Natural killer cell (primary cell): Measurements from ENCODE around the gene TMEM138. TPM values are rescaled to one million over a fixed set of nuclear protein-coding genes. Genes with fewer than 3 reads are reported as not detected.
"Not testable (repeated sequence)": the region's sequence is repeated elsewhere in the genome, so short reads cannot be mapped to it uniquely, and the experiment has no call there.

Experiments
- ATAC-seq, 3 donors: fragments of 150-1000 bp in 2 of 3; fragments of 200-7000 bp in 1 of 3; cut with Tn5 transposase; 1 replicate in 1 of 3; 2 replicates in 2 of 3; pipeline ENCODE4 v1.10.0; 2021; ENCODE audit warnings: mild to moderate bottlenecking in 2 of 3, moderate library complexity in 2 of 3
- DNase-seq, 2 donors: peaks; one replicate each; pipeline versions ENCODE4 v3.0.0 to v3.0.0-alpha.2; 2013 to 2021; ENCODE audit warnings: mixed read lengths in 1 of 2
- H3K27ac ChIP-seq: one replicate; pipeline ENCODE4 v1.5.1; 2013; ENCODE audit warnings: mild to moderate bottlenecking, low read length
- H3K27me3 ChIP-seq: one replicate; pipeline ENCODE4 v1.6.1; 2013; ENCODE audit warnings: low read length; ENCODE audit not compliant: control insufficient read depth, insufficient read depth
- H3K36me3 ChIP-seq: one replicate; pipeline ENCODE4 v1.6.1; 2013; ENCODE audit warnings: low read length; ENCODE audit not compliant: control insufficient read depth, insufficient read depth
- H3K4me1 ChIP-seq: one replicate; pipeline ENCODE4 v1.6.1; 2013; ENCODE audit warnings: low read length; ENCODE audit not compliant: control insufficient read depth, insufficient read depth
- H3K4me3 ChIP-seq: one replicate; pipeline ENCODE4 v1.5.1; 2013; ENCODE audit warnings: low read length
- H3K9me3 ChIP-seq: one replicate; pipeline ENCODE4 v1.6.1; 2013; ENCODE audit warnings: low read length; ENCODE audit not compliant: control insufficient read depth, insufficient read depth
- H3K27ac Mint-ChIP-seq, 2 donors: one replicate each; pipeline ENCODE4 v1.8.0; 2022; ENCODE audit warnings: mild to moderate bottlenecking in 2 of 2, mixed read lengths in 2 of 2, moderate library complexity in 1 of 2
- H3K27me3 Mint-ChIP-seq, 2 donors: one replicate each; pipeline ENCODE4 v1.8.0; 2022; ENCODE audit warnings: low read depth in 2 of 2, mixed read lengths in 2 of 2
- H3K36me3 Mint-ChIP-seq: one replicate; pipeline ENCODE4 v1.8.0; 2022; ENCODE audit warnings: mixed read lengths
- H3K4me1 Mint-ChIP-seq, 2 donors: one replicate each; pipeline ENCODE4 v1.8.0; 2022; ENCODE audit warnings: mixed read lengths in 2 of 2
- H3K4me3 Mint-ChIP-seq: one replicate; pipeline ENCODE4 v1.8.0; 2022; ENCODE audit warnings: mild to moderate bottlenecking, moderate library complexity, mixed read lengths
- H3K9me3 Mint-ChIP-seq, 2 donors: one replicate each; pipeline ENCODE4 v1.8.0; 2022; ENCODE audit warnings: mixed read lengths in 2 of 2
- WGBS: methylation state at CpG from one replicate; pipeline ENCODE4 v1.1.7; 2013; ENCODE audit warnings: missing lambda C conversion rate; ENCODE audit not compliant: insufficient coverage; 5-methylcytosine and 5-hydroxymethylcytosine counted together
- intact Hi-C: fragments of 100-400 bp; cut with micrococcal nuclease; formaldehyde crosslinking; loops from one replicate; pipeline ENCODE4 v1.14.2; 2022
- total RNA-seq, 4 donors: library from RNA; stranded (reverse); fragments of 120-200 nt in 1 of 4; gene quantifications; one replicate each; pipeline versions ENCODE4 v1.2.3 to v1.2.4, GENCODE V29; 2013 to 2022
- TF ChIP-seq, protein P1 (sequence below): fragments of 200-600 bp; IDR thresholded peaks from one replicate; pipeline ENCODE4 v1.8.0; 2022; ENCODE audit warnings: antibody characterized with exemption

TMEM138 gene
- total RNA-seq, 3 donors from 2014 or later (not counting 1 experiment from before 2014, with no cell fraction given), result 63.8 to 75.9 (median 66.5) TPM

DNA sequence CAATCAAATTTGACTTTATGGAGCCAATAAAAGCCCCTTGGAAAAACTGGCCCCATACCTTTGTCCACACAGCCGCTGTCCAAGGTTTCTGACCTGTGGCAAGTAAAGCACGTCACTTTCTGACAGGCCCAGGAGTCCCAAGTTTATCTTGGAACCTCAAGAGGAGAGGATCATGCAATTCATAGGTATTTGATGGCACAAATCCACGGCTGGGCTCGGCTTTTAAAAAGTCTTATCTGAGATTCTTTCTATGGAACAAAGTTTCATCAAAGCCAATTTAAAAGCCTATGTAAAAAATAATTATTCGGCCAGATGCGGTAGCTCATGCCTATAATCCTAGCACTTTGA is 13.6 kb downstream of the TMEM138 start:
- Histone ChIP-seq H3K27me3 (no peaks in the 10 kb centered on the region), H3K4me1 (no peaks in the 10 kb centered on the region), H3K4me3 (no peak overlapping the region), H3K9me3 (no peaks in the 10 kb centered on the region), H3K36me3 (peaks cover 4% of the 10 kb centered on the region), H3K27ac (no peak overlapping the region)
- TF ChIP-seq, protein P1, sequence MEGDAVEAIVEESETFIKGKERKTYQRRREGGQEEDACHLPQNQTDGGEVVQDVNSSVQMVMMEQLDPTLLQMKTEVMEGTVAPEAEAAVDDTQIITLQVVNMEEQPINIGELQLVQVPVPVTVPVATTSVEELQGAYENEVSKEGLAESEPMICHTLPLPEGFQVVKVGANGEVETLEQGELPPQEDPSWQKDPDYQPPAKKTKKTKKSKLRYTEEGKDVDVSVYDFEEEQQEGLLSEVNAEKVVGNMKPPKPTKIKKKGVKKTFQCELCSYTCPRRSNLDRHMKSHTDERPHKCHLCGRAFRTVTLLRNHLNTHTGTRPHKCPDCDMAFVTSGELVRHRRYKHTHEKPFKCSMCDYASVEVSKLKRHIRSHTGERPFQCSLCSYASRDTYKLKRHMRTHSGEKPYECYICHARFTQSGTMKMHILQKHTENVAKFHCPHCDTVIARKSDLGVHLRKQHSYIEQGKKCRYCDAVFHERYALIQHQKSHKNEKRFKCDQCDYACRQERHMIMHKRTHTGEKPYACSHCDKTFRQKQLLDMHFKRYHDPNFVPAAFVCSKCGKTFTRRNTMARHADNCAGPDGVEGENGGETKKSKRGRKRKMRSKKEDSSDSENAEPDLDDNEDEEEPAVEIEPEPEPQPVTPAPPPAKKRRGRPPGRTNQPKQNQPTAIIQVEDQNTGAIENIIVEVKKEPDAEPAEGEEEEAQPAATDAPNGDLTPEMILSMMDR, result no peak
- Mint-ChIP-seq H3K4me3 (no peak overlapping the region), H3K9me3 (no peaks in the 10 kb centered on the region), H3K27ac (no peak overlapping the region), H3K4me1 (no peaks in the 10 kb centered on the region), H3K27me3 (no peaks in the 10 kb centered on the region), H3K36me3 (no peaks in the 10 kb centered on the region)
- 100% methylated on average over 6 of the region's 6 CpGs for WGBS
- no peak for ATAC-seq
- intact Hi-C loops, result no loop called here
- no peak for DNase-seq

DNA sequence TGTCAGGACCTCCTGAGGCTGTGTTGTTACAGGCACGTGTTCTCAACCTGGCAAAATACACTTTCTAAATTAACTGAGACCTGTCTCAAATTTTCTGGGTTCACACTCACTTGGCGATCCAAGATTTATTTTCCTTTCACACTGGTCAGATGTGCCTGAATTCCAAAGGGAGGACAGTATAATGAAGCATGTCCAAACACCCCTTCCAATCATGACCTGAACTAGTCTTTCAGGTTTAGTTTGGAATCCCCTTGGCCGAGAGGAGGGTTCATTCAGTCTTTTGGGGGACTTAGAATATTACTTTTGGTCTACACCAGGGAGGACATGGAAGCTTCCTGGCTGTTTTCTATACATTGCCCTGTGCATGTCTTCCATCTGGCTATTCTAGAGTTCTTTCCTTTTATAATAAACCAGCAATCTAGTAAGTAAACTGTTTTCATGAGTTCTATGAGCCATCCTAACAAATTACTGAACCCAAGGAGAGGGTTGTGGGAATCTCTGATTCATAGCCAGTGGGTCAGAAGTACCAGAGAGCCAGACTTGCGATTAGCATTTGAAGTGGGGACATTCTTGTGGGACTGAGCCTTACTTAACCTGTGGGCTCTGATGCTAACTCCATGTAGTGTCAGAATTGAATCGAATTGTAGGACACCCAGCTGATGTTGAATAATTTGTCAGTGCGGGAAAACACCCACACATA is 15.4 kb downstream of the TMEM138 start:
- no peaks in the 10 kb centered on the region for H3K36me3 Mint-ChIP-seq
- TF ChIP-seq, protein P1, result no peak
- H3K9me3 Mint-ChIP-seq, result no peaks in the 10 kb centered on the region
- Histone ChIP-seq H3K4me3 (no peak overlapping the region), H3K36me3 (peaks cover 4% of the 10 kb centered on the region), H3K27me3 (no peaks in the 10 kb centered on the region), H3K27ac (no peak overlapping the region), H3K4me1 (no peaks in the 10 kb centered on the region), H3K9me3 (no peaks in the 10 kb centered on the region)
- no peak overlapping the region for H3K27ac Mint-ChIP-seq
- H3K27me3 Mint-ChIP-seq, result no peaks in the 10 kb centered on the region
- H3K4me3 Mint-ChIP-seq, result no peak overlapping the region
- DNase-seq (no peak), ATAC-seq (no peak)
- WGBS, result 97% methylated on average over 4 of the region's 6 CpGs
- intact Hi-C loops, result no loop called here
- H3K4me1 Mint-ChIP-seq, result no peaks in the 10 kb centered on the region

DNA sequence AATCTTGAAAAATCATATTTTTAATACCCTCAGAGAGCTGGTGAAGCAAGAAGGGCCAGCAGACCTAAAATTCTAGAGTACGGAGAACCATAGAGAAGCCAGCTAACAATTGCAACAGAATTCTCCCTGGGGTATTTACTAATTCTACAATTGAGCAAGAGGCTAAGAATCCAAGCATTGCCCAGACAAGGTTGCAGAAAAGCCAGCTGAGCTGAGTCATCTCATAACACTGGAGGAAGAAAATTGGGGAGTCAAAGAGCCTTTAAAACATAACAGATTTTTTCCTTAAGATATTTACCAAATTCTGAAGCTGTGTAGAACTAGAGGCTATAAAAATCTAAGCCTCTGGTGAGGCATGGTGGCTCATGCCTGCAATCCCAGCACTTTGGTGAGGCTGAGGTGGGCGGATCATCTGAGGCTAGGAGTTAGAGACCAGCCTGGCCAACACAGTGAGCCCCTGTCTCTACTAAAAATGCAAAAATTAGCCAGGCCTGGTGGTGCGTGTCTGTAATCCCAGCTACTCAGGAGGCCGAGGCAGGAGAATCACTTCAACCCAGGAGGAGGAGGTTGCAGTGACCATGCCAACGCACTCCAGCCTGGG is 16.6 kb downstream of the TMEM138 start:
- ATAC-seq (no peak), DNase-seq (no peak)
- Histone ChIP-seq H3K4me3 (no peak overlapping the region), H3K36me3 (peaks cover 4% of the 10 kb centered on the region), H3K4me1 (no peaks in the 10 kb centered on the region), H3K9me3 (no peaks in the 10 kb centered on the region), H3K27ac (no peak overlapping the region), H3K27me3 (no peaks in the 10 kb centered on the region)
- Mint-ChIP-seq H3K9me3 (no peaks in the 10 kb centered on the region), H3K27ac (no peak overlapping the region), H3K4me3 (no peak overlapping the region), H3K36me3 (no peaks in the 10 kb centered on the region), H3K27me3 (no peaks in the 10 kb centered on the region), H3K4me1 (no peaks in the 10 kb centered on the region)
- TF ChIP-seq, protein P1, result no peak
- WGBS, result 93% methylated on average over 4 of the region's 5 CpGs
- intact Hi-C loops, result no loop called here

DNA sequence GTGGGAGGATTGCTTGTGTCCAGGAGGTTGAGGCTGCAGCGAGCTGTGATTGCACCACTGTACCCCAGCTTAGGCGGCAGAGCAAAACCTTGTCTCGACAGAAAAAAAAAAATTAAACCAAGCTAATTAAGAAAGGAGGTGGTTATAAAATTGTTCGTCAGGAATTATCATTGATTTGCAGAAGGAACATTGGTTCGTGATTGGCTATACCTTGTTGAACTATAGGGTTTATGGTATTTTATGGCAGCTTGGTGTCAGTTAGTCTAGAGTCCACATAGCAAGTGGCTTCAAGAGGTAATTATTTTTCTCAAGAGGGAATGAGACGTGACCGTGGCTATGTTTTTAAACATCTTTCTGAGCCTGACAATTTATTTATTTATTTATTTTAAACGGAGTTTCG is 18.7 kb downstream of the TMEM138 start:
- peaks cover 4% of the 10 kb centered on the region for H3K4me1 ChIP-seq

DNA sequence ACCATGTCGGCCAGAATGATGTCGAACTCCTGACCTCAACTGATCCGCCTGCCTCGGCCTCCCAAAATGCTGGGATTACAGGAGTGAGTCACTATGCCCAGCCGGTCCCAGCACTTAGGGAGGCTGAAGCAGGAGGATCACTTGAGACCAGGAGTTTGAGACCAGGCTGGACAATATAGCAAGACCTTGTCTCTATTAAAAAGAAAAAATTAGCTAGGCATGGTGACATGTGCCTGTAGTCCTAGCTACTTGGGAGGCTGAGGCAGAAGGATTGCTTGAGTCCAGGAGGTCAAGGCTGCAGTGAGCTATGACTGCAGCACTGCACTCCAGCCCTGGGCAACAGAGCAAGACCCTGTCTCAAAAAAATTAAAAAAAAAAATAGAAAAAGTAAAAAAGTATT is 21.7 kb downstream of the TMEM138 start:
- H3K4me3 Mint-ChIP-seq, H3K4me1 Mint-ChIP-seq, H3K27ac ChIP-seq, ATAC-seq, DNase-seq, H3K9me3 Mint-ChIP-seq, H3K4me3 ChIP-seq, H3K36me3 ChIP-seq, H3K9me3 ChIP-seq, H3K36me3 Mint-ChIP-seq, H3K4me1 ChIP-seq, H3K27me3 Mint-ChIP-seq, intact Hi-C loops, H3K27ac Mint-ChIP-seq, H3K27me3 ChIP-seq: not testable (repeated sequence)
- WGBS, result 93% methylated on average over 5 of the region's 5 CpGs

More for the DNA sequence above, 18.7 kb downstream of the TMEM138 start:
- 94% methylated on average over 8 of the region's 9 CpGs for WGBS
- intact Hi-C loops, result no loop called here
- Histone ChIP-seq H3K27me3 (no peaks in the 10 kb centered on the region), H3K9me3 (no peaks in the 10 kb centered on the region), H3K27ac (no peak overlapping the region), H3K36me3 (peaks cover 4% of the 10 kb centered on the region), H3K4me3 (no peak overlapping the region)
- no peak overlapping the region for H3K27ac Mint-ChIP-seq
- no peak for DNase-seq
- ATAC-seq, result no peak
- H3K27me3 Mint-ChIP-seq, result no peaks in the 10 kb centered on the region
- no peak overlapping the region for H3K4me3 Mint-ChIP-seq
- peaks cover 7 to 8% of the 10 kb centered on the region in 2 donors for H3K4me1 Mint-ChIP-seq
- H3K9me3 Mint-ChIP-seq, result no peaks in the 10 kb centered on the region
- no peaks in the 10 kb centered on the region for H3K36me3 Mint-ChIP-seq
- TF ChIP-seq, protein P1, result no peak
